ENCODE measurements around the gene EXOSC1.
A peak's percentile ranks its signal among the peaks of the same experiment; 100 is the strongest.

The EXOSC1 gene

DNA sequence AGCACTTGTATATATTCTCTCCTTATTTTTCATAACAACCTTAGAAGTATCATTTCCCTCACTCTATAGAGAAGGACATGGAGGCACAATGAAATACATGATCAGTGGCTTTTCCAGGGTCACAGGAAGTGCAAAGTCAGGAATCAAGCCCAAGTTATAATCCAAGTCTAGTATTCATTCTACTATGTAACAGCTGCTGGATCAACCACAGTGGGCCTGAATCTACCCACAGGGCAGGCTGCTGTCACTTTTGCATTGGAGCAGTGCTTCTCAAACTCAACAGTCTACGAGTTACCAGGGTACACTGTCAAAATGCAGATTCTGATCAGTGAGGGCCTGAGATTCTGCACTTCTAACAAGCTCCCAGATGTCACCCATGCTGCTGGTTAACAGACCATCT is 18.4 kb upstream of the EXOSC1 start:
- no peak overlapping the region for H2BK15ac ChIP-seq (replicated peaks; ENCODE audit: low read depth)
- H3K36me3 ChIP-seq (ENCODE audit: control insufficient read depth, insufficient read depth, low read length), result peaks cover 33% of the 10 kb centered on the region
- H3K27me3 ChIP-seq (ENCODE audit: insufficient read depth, low read length, poor library complexity), result no peaks in the 10 kb centered on the region
- no peak overlapping the region for H3K9ac ChIP-seq (ENCODE audit: low read length)
- H3K4me3 ChIP-seq (ENCODE audit: low read length), result no peak overlapping the region
- DNase-seq, result no peak
- H3K4ac ChIP-seq (ENCODE audit: low read depth, low read length), result no peak overlapping the region
- no peak overlapping the region for H3K4me2 ChIP-seq (ENCODE audit: low read length)
- no peak overlapping the region for H2BK5ac ChIP-seq (ENCODE audit: low read length)
- no peaks in the 10 kb centered on the region for H3K79me1 ChIP-seq (ENCODE audit: low read length)
- no peak overlapping the region for H4K5ac ChIP-seq (ENCODE audit: low read length)
- H3K56ac ChIP-seq (ENCODE audit: low read length), result no peak overlapping the region
- no peaks in the 10 kb centered on the region for H3K4me1 ChIP-seq (ENCODE audit: control insufficient read depth, low read depth, low read length)
- no peak overlapping the region for H2BK120ac ChIP-seq (ENCODE audit: low read depth, low read length)
- H2AK5ac ChIP-seq (ENCODE audit: low read length), result no peak overlapping the region
- no peak overlapping the region for H4K8ac ChIP-seq (ENCODE audit: low read depth, low read length)
- no CpG with 5 or more reads among the region's 1 CpG for WGBS (ENCODE audit: extremely low coverage, insufficient coverage, low lambda C conversion rate)
- H3K23ac ChIP-seq (ENCODE audit: low read length), result no peak overlapping the region
- H3K79me2 ChIP-seq (ENCODE audit: control insufficient read depth, insufficient read depth, low read length), result no peaks in the 10 kb centered on the region
- no peak overlapping the region for H3K27ac ChIP-seq (ENCODE audit: low read depth, low read length)
- H3K18ac ChIP-seq (ENCODE audit: low read length), result no peak overlapping the region

GRCh38 chr10:97463363-97464132 is 17.7 kb upstream of the EXOSC1 start:
- Histone ChIP-seq H4K8ac (ENCODE audit: low read depth, low read length) (no peak overlapping the region), H3K9ac (ENCODE audit: low read length) (no peak overlapping the region), H3K4ac (ENCODE audit: low read depth, low read length) (no peak overlapping the region), H3K4me2 (ENCODE audit: low read length) (no peak overlapping the region), H3K4me3 (ENCODE audit: low read length) (no peak overlapping the region), H4K5ac (ENCODE audit: low read length) (no peak overlapping the region), H3K79me1 (ENCODE audit: low read length) (no peaks in the 10 kb centered on the region), H2BK5ac (ENCODE audit: low read length) (no peak overlapping the region), H3K4me1 (ENCODE audit: control insufficient read depth, low read depth, low read length) (no peaks in the 10 kb centered on the region), H3K27me3 (ENCODE audit: insufficient read depth, low read length, poor library complexity) (no peaks in the 10 kb centered on the region), H3K79me2 (ENCODE audit: control insufficient read depth, insufficient read depth, low read length) (no peaks in the 10 kb centered on the region), H2AK5ac (ENCODE audit: low read length) (no peak overlapping the region), H3K18ac (ENCODE audit: low read length) (no peak overlapping the region), H2BK15ac (replicated peaks; ENCODE audit: low read depth) (no peak overlapping the region), H3K56ac (ENCODE audit: low read length) (no peak overlapping the region), H2BK120ac (ENCODE audit: low read depth, low read length) (no peak overlapping the region), H3K36me3 (ENCODE audit: control insufficient read depth, insufficient read depth, low read length) (peaks cover 36% of the 10 kb centered on the region), H3K27ac (ENCODE audit: low read depth, low read length) (no peak overlapping the region), H3K23ac (ENCODE audit: low read length) (no peak overlapping the region)
- peak; percentile 83 for DNase-seq
- WGBS (ENCODE audit: extremely low coverage, insufficient coverage, low lambda C conversion rate), result no CpG with 5 or more reads among the region's 4 CpGs

DNA sequence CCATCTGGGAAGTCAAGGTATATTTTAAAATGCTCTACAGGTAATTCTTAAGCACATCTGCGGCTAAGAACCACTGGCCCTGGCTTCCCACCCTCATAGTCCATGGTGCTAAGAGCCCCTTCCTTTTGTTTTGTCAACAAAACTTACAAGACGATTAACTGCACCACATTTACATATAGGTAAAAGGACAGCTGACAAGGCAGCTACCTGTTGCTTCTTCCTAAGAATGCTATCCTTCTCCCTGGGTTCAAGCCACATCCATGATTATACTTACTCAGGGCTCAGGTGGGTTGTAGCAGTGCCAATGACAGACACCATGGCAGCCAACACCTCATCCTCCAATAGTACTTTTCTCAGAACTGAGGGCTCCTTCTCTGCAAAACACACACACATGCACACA is 16.5 kb upstream of the EXOSC1 start:
- no peak for DNase-seq
- Histone ChIP-seq H3K4me2 (ENCODE audit: low read length) (no peak overlapping the region), H2AK5ac (ENCODE audit: low read length) (no peak overlapping the region), H4K8ac (ENCODE audit: low read depth, low read length) (no peak overlapping the region), H3K9ac (ENCODE audit: low read length) (no peak overlapping the region), H3K4me1 (ENCODE audit: control insufficient read depth, low read depth, low read length) (no peaks in the 10 kb centered on the region), H3K27ac (ENCODE audit: low read depth, low read length) (no peak overlapping the region), H2BK5ac (ENCODE audit: low read length) (no peak overlapping the region), H3K56ac (ENCODE audit: low read length) (no peak overlapping the region), H3K4ac (ENCODE audit: low read depth, low read length) (no peak overlapping the region), H3K4me3 (ENCODE audit: low read length) (no peak overlapping the region), H3K27me3 (ENCODE audit: insufficient read depth, low read length, poor library complexity) (no peaks in the 10 kb centered on the region), H4K5ac (ENCODE audit: low read length) (no peak overlapping the region), H3K36me3 (ENCODE audit: control insufficient read depth, insufficient read depth, low read length) (peaks cover 35% of the 10 kb centered on the region), H3K79me2 (ENCODE audit: control insufficient read depth, insufficient read depth, low read length) (no peaks in the 10 kb centered on the region), H3K18ac (ENCODE audit: low read length) (no peak overlapping the region), H3K23ac (ENCODE audit: low read length) (no peak overlapping the region), H2BK15ac (replicated peaks; ENCODE audit: low read depth) (no peak overlapping the region), H3K79me1 (ENCODE audit: low read length) (no peaks in the 10 kb centered on the region), H2BK120ac (ENCODE audit: low read depth, low read length) (no peak overlapping the region)
- no CpG with 5 or more reads among the region's 2 CpGs for WGBS (ENCODE audit: extremely low coverage, insufficient coverage, low lambda C conversion rate)

GRCh38 chr10:97459933-97460332 is 14.1 kb upstream of the EXOSC1 start:
- no peak overlapping the region for H3K56ac ChIP-seq (ENCODE audit: low read length)
- H2BK5ac ChIP-seq (ENCODE audit: low read length), result no peak overlapping the region
- H2BK120ac ChIP-seq (ENCODE audit: low read depth, low read length), result no peak overlapping the region
- no peak overlapping the region for H3K9ac ChIP-seq (ENCODE audit: low read length)
- H3K4me2 ChIP-seq (ENCODE audit: low read length), result no peak overlapping the region
- H3K27ac ChIP-seq (ENCODE audit: low read depth, low read length), result no peak overlapping the region
- H2BK15ac ChIP-seq (replicated peaks; ENCODE audit: low read depth), result no peak overlapping the region
- H3K27me3 ChIP-seq (ENCODE audit: insufficient read depth, low read length, poor library complexity), result no peaks in the 10 kb centered on the region
- H2AK5ac ChIP-seq (ENCODE audit: low read length), result no peak overlapping the region
- no peak overlapping the region for H3K18ac ChIP-seq (ENCODE audit: low read length)
- H3K79me1 ChIP-seq (ENCODE audit: low read length), result no peaks in the 10 kb centered on the region
- no peak overlapping the region for H4K5ac ChIP-seq (ENCODE audit: low read length)
- H3K4me3 ChIP-seq (ENCODE audit: low read length), result no peak overlapping the region
- H3K23ac ChIP-seq (ENCODE audit: low read length), result no peak overlapping the region
- DNase-seq, result no peak
- H3K36me3 ChIP-seq (ENCODE audit: control insufficient read depth, insufficient read depth, low read length), result peaks cover 32% of the 10 kb centered on the region
- no peaks in the 10 kb centered on the region for H3K79me2 ChIP-seq (ENCODE audit: control insufficient read depth, insufficient read depth, low read length)
- no peak overlapping the region for H4K8ac ChIP-seq (ENCODE audit: low read depth, low read length)
- WGBS (ENCODE audit: extremely low coverage, insufficient coverage, low lambda C conversion rate), result no CpG with 5 or more reads among the region's 7 CpGs
- no peaks in the 10 kb centered on the region for H3K4me1 ChIP-seq (ENCODE audit: control insufficient read depth, low read depth, low read length)
- H3K4ac ChIP-seq (ENCODE audit: low read depth, low read length), result no peak overlapping the region

DNA sequence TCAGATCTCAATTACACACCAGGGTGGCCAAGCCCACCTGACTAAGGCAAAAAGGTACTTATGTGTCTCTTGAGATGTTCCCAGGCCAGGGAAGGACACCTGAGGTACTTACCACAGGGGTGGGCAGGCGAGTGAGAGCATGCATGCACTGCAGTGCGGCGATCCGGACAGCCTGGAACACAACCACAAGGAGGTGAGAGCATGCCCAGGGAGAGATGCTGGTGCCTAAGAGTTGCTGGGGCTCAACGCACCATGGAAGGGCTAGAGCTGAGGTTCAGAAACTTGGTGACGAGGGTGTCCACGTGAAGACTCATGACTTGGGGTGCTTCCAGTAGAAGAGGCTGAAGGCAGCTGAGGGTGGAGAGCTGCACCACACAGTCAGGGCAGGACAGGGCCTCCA is 13.3 kb upstream of the EXOSC1 start:
- Histone ChIP-seq H3K79me2 (ENCODE audit: control insufficient read depth, insufficient read depth, low read length) (no peaks in the 10 kb centered on the region), H3K4me2 (ENCODE audit: low read length) (no peak overlapping the region), H3K23ac (ENCODE audit: low read length) (no peak overlapping the region), H4K5ac (ENCODE audit: low read length) (no peak overlapping the region), H3K27me3 (ENCODE audit: insufficient read depth, low read length, poor library complexity) (no peaks in the 10 kb centered on the region), H2AK5ac (ENCODE audit: low read length) (no peak overlapping the region), H3K27ac (ENCODE audit: low read depth, low read length) (no peak overlapping the region), H3K18ac (ENCODE audit: low read length) (no peak overlapping the region), H2BK120ac (ENCODE audit: low read depth, low read length) (no peak overlapping the region), H3K56ac (ENCODE audit: low read length) (no peak overlapping the region), H3K4me3 (ENCODE audit: low read length) (no peak overlapping the region), H4K8ac (ENCODE audit: low read depth, low read length) (no peak overlapping the region), H3K36me3 (ENCODE audit: control insufficient read depth, insufficient read depth, low read length) (peaks cover 32% of the 10 kb centered on the region), H3K4ac (ENCODE audit: low read depth, low read length) (no peak overlapping the region), H3K79me1 (ENCODE audit: low read length) (no peaks in the 10 kb centered on the region), H3K4me1 (ENCODE audit: control insufficient read depth, low read depth, low read length) (no peaks in the 10 kb centered on the region), H2BK15ac (replicated peaks; ENCODE audit: low read depth) (no peak overlapping the region), H3K9ac (ENCODE audit: low read length) (no peak overlapping the region), H2BK5ac (ENCODE audit: low read length) (no peak overlapping the region)
- no CpG with 5 or more reads among the region's 7 CpGs for WGBS (ENCODE audit: extremely low coverage, insufficient coverage, low lambda C conversion rate)
- no peak for DNase-seq

DNA sequence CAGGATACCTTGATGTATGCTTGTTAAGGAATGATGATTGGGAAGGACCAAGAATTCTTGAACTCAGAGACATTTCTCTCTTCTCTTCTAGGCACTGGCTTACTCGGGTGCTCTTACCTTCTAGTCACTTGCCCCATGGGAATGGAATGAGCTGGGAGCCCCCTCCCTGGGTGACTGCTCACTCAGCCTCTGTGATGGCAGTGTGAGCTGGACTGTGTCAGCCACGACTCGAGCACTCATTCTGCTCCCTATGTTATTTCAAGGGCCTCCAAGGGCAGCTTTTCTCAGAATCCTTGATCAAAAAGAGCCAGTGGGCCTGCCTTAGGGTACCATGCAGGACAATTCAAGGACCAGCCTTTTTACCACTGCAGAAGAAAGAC is 10.9 kb upstream of the EXOSC1 start:
- H3K4me3 ChIP-seq (ENCODE audit: low read length), result no peak overlapping the region
- no peak overlapping the region for H2AK5ac ChIP-seq (ENCODE audit: low read length)
- H3K27me3 ChIP-seq (ENCODE audit: insufficient read depth, low read length, poor library complexity), result no peaks in the 10 kb centered on the region
- H2BK15ac ChIP-seq (replicated peaks; ENCODE audit: low read depth), result no peak overlapping the region
- H3K79me2 ChIP-seq (ENCODE audit: control insufficient read depth, insufficient read depth, low read length), result no peaks in the 10 kb centered on the region
- no peak for DNase-seq
- no CpG with 5 or more reads among the region's 3 CpGs for WGBS (ENCODE audit: extremely low coverage, insufficient coverage, low lambda C conversion rate)
- peaks cover 3% of the 10 kb centered on the region for H3K79me1 ChIP-seq (ENCODE audit: low read length)
- H4K5ac ChIP-seq (ENCODE audit: low read length), result no peak overlapping the region
- H3K9ac ChIP-seq (ENCODE audit: low read length), result no peak overlapping the region
- no peak overlapping the region for H3K4ac ChIP-seq (ENCODE audit: low read depth, low read length)
- H2BK5ac ChIP-seq (ENCODE audit: low read length), result no peak overlapping the region
- no peaks in the 10 kb centered on the region for H3K4me1 ChIP-seq (ENCODE audit: control insufficient read depth, low read depth, low read length)
- H4K8ac ChIP-seq (ENCODE audit: low read depth, low read length), result no peak overlapping the region
- H3K23ac ChIP-seq (ENCODE audit: low read length), result no peak overlapping the region
- H3K36me3 ChIP-seq (ENCODE audit: control insufficient read depth, insufficient read depth, low read length), result peaks cover 23% of the 10 kb centered on the region
- no peak overlapping the region for H3K27ac ChIP-seq (ENCODE audit: low read depth, low read length)
- no peak overlapping the region for H3K56ac ChIP-seq (ENCODE audit: low read length)
- no peak overlapping the region for H3K4me2 ChIP-seq (ENCODE audit: low read length)
- no peak overlapping the region for H3K18ac ChIP-seq (ENCODE audit: low read length)
- H2BK120ac ChIP-seq (ENCODE audit: low read depth, low read length), result no peak overlapping the region

Measured in mesendoderm (in vitro differentiated cells).